IPS DF 6.9 (cell line): ENCODE data around the gene TMEM50A.
"Not testable (repeated sequence)": the region's sequence is repeated elsewhere in the genome, so short reads cannot be mapped to it uniquely, and the experiment has no call there.

Experiments used
- DNase-seq: peaks from one replicate; pipeline ENCODE4 v3.0.0-alpha.2; 2013; ENCODE audit warnings: low read depth, low spot score
- H3K27ac ChIP-seq: one replicate; pipeline ENCODE4 v1.5.1; 2013; ENCODE audit warnings: low read length, control low read depth
- H3K27me3 ChIP-seq: 2 replicates; pipeline ENCODE4 v1.6.1; 2013; ENCODE audit warnings: mild to moderate bottlenecking, low read length; ENCODE audit not compliant: control insufficient read depth, insufficient read depth
- H3K36me3 ChIP-seq: 2 replicates; pipeline ENCODE4 v1.6.1; 2013; ENCODE audit warnings: low read length; ENCODE audit not compliant: control insufficient read depth, insufficient read depth
- H3K4me1 ChIP-seq: 2 replicates; pipeline ENCODE4 v1.6.1; 2013; ENCODE audit warnings: low read length; ENCODE audit not compliant: control insufficient read depth, insufficient read depth
- H3K4me3 ChIP-seq: 2 replicates; pipeline ENCODE4 v1.5.1; 2013; ENCODE audit warnings: mild to moderate bottlenecking, low read length
- H3K9me3 ChIP-seq: 2 replicates; pipeline ENCODE4 v1.6.1; 2013; ENCODE audit warnings: low read length, inconsistent platforms; ENCODE audit not compliant: control insufficient read depth, insufficient read depth
- WGBS: extraction: QIAGEN DNeasy Blood & Tissue Kit; methylation state at CpG from one replicate; pipeline ENCODE4 v1.1.7; 2013; ENCODE audit warnings: mixed read lengths, missing lambda C conversion rate; ENCODE audit not compliant: insufficient read length, insufficient coverage; 5-methylcytosine and 5-hydroxymethylcytosine counted together

The TMEM50A gene

DNA sequence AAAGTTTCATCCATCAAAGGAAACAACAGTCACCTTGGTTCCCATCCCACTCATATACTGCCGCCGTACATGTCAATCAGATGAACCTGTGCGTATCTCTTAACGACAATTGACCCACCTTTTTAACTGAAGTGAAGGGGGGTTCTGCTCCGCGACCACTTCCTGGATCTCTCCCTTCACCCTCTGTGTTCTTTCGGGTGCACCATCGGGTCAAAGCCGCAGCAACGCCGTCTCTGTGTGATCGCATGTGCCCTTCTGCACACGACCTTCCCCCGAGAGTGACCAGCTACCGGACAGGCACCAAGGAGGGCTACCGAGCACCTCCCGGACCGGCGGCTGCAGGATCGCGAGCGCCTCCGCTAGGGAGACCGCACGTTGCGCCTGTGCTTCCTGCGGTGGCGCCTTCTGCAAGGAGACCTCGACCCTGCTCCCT is 1.2 kb upstream of the TMEM50A start:
- WGBS: no CpG with 5 or more reads among the region's 29 CpGs
- not testable (repeated sequence) for H3K9me3 ChIP-seq, DNase-seq, H3K27ac ChIP-seq, H3K36me3 ChIP-seq, H3K4me1 ChIP-seq, H3K27me3 ChIP-seq
- peak overlapping the region; percentile 31 for H3K4me3 ChIP-seq

DNA sequence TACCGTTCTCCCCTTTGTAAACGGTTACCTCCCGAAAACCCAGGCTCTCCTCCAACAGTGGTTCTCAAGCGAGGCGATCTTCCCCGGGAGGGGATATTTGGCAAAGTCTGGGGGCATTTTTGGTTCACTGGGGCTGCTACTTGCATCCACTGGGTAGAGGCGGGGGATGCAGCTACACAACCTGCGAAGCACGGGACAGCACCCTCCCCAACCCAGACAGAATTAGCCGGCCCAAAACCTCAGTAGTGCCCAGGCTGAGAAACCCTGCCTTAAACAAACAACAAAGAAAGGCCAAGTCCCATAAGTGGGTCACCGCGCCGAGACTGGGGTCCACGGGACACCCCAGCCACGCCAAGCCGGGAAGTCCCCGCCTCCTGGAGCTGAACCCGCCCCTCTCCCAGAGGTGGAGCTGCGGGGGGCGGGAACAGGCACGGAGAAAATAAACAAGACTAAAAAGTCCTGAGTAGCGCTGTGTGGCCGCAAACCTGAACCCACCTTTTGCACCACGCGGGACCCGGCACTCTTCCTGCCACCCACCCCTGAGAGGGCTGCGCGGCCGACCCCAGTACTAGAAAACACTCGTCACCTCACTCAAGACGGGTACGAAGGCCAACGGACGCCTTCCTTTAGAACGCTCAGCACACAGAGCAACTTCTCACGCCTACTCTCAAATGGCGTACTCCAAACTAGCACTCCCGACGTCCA is 499 bp upstream of the TMEM50A start:
- H3K27me3 ChIP-seq, H3K27ac ChIP-seq, H3K9me3 ChIP-seq, H3K4me1 ChIP-seq, H3K36me3 ChIP-seq, DNase-seq: not testable (repeated sequence)
- WGBS: no CpG with 5 or more reads among the region's 39 CpGs
- peak overlapping the region; percentile 67; the same call in 1 of the 2 replicates for H3K4me3 ChIP-seq

DNA sequence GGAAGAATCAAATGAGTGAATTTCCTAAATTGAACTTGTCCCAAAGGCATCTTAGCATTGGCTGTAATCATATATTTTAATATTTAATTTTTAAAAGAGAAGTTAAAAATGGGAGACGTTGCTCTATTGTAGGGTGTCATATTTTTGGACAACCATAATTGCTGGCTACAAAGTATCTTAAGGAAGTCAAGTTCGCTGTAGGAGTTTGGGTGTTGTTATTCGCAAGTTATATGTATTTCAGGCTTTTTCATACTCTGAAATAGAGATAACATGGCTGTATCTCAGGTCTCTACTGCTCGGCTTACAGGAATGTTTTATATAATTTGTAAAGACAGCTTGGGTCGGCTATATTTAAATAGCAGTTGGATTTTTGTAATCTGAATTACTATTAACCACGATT is 852 bp downstream of the TMEM50A start:
- 0 out of 2 replicates have a peak, but pooled peaks cover 2% of the 10 kb centered on the region for H3K36me3 ChIP-seq
- no CpG with 5 or more reads among the region's 6 CpGs for WGBS
- peak overlapping the region; percentile 92; the same call in 1 of the 2 replicates for H3K4me3 ChIP-seq
- H3K27ac ChIP-seq: no peak overlapping the region
- no peaks in the 10 kb centered on the region for H3K27me3 ChIP-seq
- DNase-seq: no peak
- H3K9me3 ChIP-seq: no peaks in the 10 kb centered on the region
- H3K4me1 ChIP-seq: no peaks in the 10 kb centered on the region

DNA sequence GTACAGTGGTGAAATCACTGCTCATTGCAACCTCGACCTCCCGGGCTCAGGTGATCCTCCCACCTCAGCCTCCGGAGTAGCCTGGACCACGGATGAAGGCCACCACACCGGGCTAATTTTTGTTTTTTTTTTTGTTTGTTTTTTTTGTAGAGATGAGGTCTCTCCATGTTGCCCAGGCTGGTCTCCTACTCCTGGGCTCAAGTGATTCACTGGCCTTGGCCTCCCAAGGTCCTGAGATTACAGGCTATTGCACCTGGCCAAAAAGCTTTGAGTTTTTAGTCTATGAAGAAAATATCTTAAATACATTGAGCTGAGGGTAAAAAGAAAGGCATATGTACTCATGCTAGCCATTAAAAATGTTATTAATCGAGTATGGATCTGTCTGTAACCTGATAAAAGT is 3.6 kb downstream of the TMEM50A start:
- no peaks in the 10 kb centered on the region for H3K4me1 ChIP-seq
- H3K36me3 ChIP-seq: 0 out of 2 replicates have a peak, but pooled peaks cover 2% of the 10 kb centered on the region
- no peak overlapping the region for H3K27ac ChIP-seq
- H3K27me3 ChIP-seq: no peaks in the 10 kb centered on the region
- no CpG with 5 or more reads among the region's 6 CpGs for WGBS
- no peak for DNase-seq
- no peak overlapping the region for H3K4me3 ChIP-seq
- no peaks in the 10 kb centered on the region for H3K9me3 ChIP-seq

DNA sequence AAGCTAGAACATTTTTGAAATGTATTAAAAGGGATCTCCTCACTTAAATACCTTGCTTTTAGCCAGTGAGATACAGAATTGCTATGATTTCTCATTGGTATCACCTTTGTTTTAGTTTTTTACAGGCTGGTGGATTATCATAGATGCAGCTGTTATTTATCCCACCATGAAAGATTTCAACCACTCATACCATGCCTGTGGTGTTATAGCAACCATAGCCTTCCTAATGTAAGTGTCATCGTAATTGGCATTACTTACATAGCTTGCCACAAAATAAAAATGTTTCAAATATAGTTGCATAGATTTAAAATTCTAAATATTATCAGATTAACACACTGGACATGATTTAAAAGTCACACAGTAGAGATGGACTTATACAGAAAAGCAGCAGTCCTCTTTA is 4.7 kb downstream of the TMEM50A start:
- H3K4me1 ChIP-seq: no peaks in the 10 kb centered on the region
- H3K4me3 ChIP-seq: no peak overlapping the region
- no peaks in the 10 kb centered on the region for H3K27me3 ChIP-seq
- H3K27ac ChIP-seq: no peak overlapping the region
- DNase-seq: no peak
- H3K36me3 ChIP-seq: 0 out of 2 replicates have a peak, but pooled peaks cover 2% of the 10 kb centered on the region
- no peaks in the 10 kb centered on the region for H3K9me3 ChIP-seq
- WGBS: no CpG with 5 or more reads among the region's 1 CpG

DNA sequence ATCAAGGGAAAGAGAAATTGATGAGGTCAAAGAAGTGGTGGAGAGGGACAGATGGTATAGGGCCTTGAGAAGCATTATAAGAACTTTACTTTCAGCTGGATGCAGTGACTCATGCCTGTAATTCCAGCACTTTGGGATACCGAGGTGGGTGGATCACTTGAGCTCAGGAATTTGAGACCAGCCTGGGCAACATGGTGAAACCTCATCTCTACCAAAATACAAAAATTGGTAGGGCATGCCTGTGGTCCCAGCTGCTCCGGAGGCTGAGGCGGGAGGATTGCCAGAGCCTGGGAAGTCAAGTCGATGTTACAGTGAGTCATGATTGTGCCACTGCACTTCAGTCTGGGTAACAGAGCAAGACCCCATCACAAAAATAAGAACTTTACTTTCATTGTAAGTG is 5.7 kb downstream of the TMEM50A start:
- Histone ChIP-seq H3K27me3 (no peaks in the 10 kb centered on the region), H3K4me1 (no peaks in the 10 kb centered on the region), H3K36me3 (0 out of 2 replicates have a peak, but pooled peaks cover 2% of the 10 kb centered on the region), H3K9me3 (no peaks in the 10 kb centered on the region), H3K27ac (no peak overlapping the region), H3K4me3 (no peak overlapping the region)
- no peak for DNase-seq
- no CpG with 5 or more reads among the region's 4 CpGs for WGBS

DNA sequence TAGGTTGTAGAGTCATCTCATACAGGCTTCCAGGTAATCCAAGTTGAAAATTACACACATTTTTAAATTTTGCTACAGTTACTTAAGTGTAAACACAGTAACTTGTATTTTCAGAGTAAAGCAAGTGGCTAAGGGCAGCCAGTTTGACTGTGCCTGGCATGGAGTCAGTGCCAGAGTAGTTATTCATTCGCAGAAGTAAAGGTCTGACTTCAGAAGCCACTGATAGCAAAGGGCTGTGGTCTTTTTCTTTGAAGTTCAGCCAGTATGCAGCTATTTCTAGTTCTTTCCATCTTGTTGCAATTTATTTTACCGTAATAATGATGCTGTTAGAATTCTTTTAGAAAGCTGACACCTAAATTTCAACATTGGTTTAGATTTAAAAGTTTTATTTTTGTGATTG is 9.4 kb downstream of the TMEM50A start:
- no peaks in the 10 kb centered on the region for H3K9me3 ChIP-seq
- 0 out of 2 replicates have a peak, but pooled peaks cover 2% of the 10 kb centered on the region for H3K36me3 ChIP-seq
- WGBS: no CpG with 5 or more reads among the region's 2 CpGs

DNA sequence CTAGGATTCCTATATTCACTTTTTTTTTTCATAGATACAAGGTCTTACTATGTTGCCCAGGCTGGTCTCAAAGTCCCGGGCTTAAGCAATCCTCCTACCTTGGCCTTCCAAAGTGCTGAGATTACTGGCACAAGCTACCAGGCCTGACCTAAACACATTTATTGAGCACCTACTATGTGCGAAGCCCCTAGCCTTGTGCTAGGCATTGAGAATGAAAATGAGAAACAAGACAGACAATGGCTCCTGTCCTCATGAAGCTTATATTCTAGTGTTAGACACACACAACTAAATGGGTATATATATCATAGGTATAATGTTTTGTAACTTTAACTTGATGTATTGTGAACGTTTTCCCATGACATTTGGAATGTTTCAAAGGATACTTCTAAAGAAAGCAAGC is 11.5 kb downstream of the TMEM50A start:
- no peak overlapping the region for H3K4me3 ChIP-seq
- no peaks in the 10 kb centered on the region for H3K9me3 ChIP-seq
- H3K27ac ChIP-seq: no peak overlapping the region
- no peaks in the 10 kb centered on the region for H3K36me3 ChIP-seq
- no CpG with 5 or more reads among the region's 3 CpGs for WGBS
- no peaks in the 10 kb centered on the region for H3K4me1 ChIP-seq
- no peaks in the 10 kb centered on the region for H3K27me3 ChIP-seq
- DNase-seq: no peak

More for the DNA sequence above, 9.4 kb downstream of the TMEM50A start:
- DNase-seq: no peak
- Histone ChIP-seq H3K4me3 (no peak overlapping the region), H3K27ac (no peak overlapping the region), H3K27me3 (no peaks in the 10 kb centered on the region), H3K4me1 (no peaks in the 10 kb centered on the region)

DNA sequence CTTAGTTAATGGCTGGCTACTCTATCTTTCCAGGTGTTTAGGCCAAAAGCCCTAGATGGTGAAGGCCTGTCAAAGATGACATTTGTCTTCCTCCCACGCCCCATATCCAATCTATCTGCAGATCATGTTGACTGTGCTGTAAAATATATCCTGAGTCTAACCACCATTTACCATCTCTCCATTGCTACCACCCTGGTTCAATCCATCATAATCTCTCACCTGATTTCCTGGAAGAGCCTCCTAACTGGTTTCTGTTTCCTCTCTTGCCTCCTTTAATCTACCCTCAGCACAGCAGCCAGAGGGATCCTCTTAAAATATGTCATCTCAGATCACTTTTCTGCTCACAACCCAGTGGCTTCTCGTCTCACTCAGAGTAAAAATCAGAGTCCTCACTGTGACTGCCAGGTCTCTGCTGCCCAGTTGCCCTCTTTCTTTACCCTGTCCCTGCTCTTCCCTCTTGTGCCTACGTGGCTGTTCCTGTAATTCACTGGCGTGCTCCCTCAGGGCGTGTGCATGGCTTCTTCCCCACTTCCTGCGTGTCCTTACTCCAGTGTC is 17.8 kb downstream of the TMEM50A start:
- no peak overlapping the region for H3K27ac ChIP-seq
- H3K4me1 ChIP-seq: no peaks in the 10 kb centered on the region
- H3K36me3 ChIP-seq: peaks cover 7% of the 10 kb centered on the region; the same call in 1 of the 2 replicates
- H3K9me3 ChIP-seq: no peaks in the 10 kb centered on the region
- no peaks in the 10 kb centered on the region for H3K27me3 ChIP-seq
- H3K4me3 ChIP-seq: no peak overlapping the region
- no peak for DNase-seq
- WGBS: no CpG with 5 or more reads among the region's 6 CpGs

DNA sequence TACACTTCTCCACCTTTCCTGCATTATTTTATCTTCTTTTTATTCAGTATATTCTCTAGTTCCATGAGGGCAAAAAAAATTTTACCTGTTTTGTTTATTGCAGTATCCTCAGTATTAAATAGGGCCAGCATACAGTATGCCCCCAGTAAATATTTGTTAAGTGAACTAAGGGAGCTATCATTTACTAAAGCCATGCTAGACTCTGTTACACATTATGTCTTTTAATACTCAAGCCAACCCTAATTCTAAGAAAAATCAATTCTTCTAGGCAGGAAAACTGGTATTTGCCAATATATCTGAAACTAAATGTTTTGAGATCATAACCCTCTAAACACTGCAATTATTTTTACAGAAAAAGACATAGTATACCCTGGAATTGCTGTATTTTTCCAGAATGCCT is 18.3 kb downstream of the TMEM50A start:
- peaks cover 7% of the 10 kb centered on the region; the same call in 1 of the 2 replicates for H3K36me3 ChIP-seq
- no peaks in the 10 kb centered on the region for H3K9me3 ChIP-seq
- no peaks in the 10 kb centered on the region for H3K27me3 ChIP-seq
- no peak overlapping the region for H3K27ac ChIP-seq
- DNase-seq: no peak
- no peak overlapping the region for H3K4me3 ChIP-seq
- no peaks in the 10 kb centered on the region for H3K4me1 ChIP-seq

DNA sequence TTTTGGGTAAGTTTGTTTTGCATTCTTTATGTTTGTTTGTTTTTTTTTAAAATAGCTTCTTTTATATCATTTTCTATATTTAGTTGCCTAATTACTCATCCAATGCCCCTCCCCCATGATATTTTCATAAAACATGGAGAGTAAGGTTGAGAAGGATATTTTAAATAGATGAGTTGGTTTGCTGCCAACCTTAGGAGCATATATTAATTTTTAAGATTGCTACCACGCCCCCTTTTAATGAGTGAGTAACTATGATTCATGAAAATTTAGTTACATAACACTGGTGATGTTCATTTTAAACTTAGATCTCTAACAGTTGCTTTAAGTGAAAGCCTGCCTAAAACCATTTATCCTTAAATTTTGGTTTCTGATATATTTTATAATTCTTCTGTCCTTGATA is 18.7 kb downstream of the TMEM50A start:
- H3K27me3 ChIP-seq: no peaks in the 10 kb centered on the region
- DNase-seq: no peak
- no peak overlapping the region for H3K27ac ChIP-seq
- no peaks in the 10 kb centered on the region for H3K9me3 ChIP-seq
- H3K4me1 ChIP-seq: no peaks in the 10 kb centered on the region
- peaks cover 7% of the 10 kb centered on the region; the same call in 1 of the 2 replicates for H3K36me3 ChIP-seq
- H3K4me3 ChIP-seq: no peak overlapping the region
- WGBS: no CpG with 5 or more reads among the region's 1 CpG
